Ovary (tissue), 9 donors: ENCODE results near the gene PRRG2. TPM values are rescaled to one million over a fixed set of nuclear protein-coding genes. Genes with fewer than 3 reads are reported as not detected.

Experiments used
- DNase-seq, 5 donors: peaks; one replicate each; pipeline ENCODE4 v3.0.0-alpha.2; 2019 to 2020
- H3K27ac ChIP-seq, 2 donors: fragments of 200-600 bp; one replicate each; pipeline versions ENCODE4 v1.5.1 to v1.8.0; 2019 to 2022
- H3K27me3 ChIP-seq: fragments of 200-600 bp; one replicate; pipeline ENCODE4 v1.8.0; 2022
- H3K36me3 ChIP-seq: fragments of 200-600 bp; sonication (generic); one replicate; pipeline ENCODE4 v1.5.1; 2019
- H3K4me1 ChIP-seq: one replicate; pipeline ENCODE4 v1.8.1; 2013; ENCODE audit warnings: mild to moderate bottlenecking, moderate library complexity; ENCODE audit not compliant: insufficient read depth
- H3K4me3 ChIP-seq: fragments of 200-600 bp; sonication (generic); one replicate; pipeline ENCODE4 v1.5.1; 2017
- H3K9me3 ChIP-seq, 2 donors: fragments of 200-600 bp in 1 of 2; sonication (generic) in 1 of 2; one replicate each; pipeline versions ENCODE4 v1.5.1 to v1.8.1; 2013 to 2019; ENCODE audit warnings: mild to moderate bottlenecking in 1 of 2, moderate library complexity in 1 of 2
- CTCF ChIP-seq, 3 donors: fragments of 450-650 bp in 2 of 3; fragments of 200-600 bp in 1 of 3; IDR thresholded peaks; one replicate each; pipeline versions ENCODE4 v1.5.1 to v1.8.0; 2016 to 2022; ENCODE audit warnings: antibody characterized with exemption in 3 of 3, mild to moderate bottlenecking in 1 of 3
- EP300 ChIP-seq: sonication (generic); formaldehyde crosslinking; IDR thresholded peaks from one replicate; pipeline ENCODE4 v1.6.1; 2017; ENCODE audit warnings: antibody characterized with exemption
- POLR2A ChIP-seq: fragments of 450-650 bp; IDR thresholded peaks from one replicate; pipeline ENCODE4 v1.6.1; 2017; ENCODE audit warnings: antibody characterized with exemption, mild to moderate bottlenecking, moderate library complexity
- WGBS, 3 donors: extraction: QIAGEN DNeasy Blood & Tissue Kit in 1 of 3; methylation state at CpG; one replicate each; pipeline versions ENCODE4 v1.1.5 to v1.1.7; 2013 to 2017; 5-methylcytosine and 5-hydroxymethylcytosine counted together
- intact Hi-C, 4 donors: fragments of 100-400 bp; cut with DNase I; formaldehyde crosslinking; loops; one replicate each; pipeline versions ENCODE4 v1.11.0 to v1.15.1; 2022 to 2023
- polyA plus RNA-seq, 2 donors: library from polyadenylated mRNA; stranded (reverse); fragments of 200-250 nt in 1 of 2; fragments of 350-450 nt in 1 of 2; fragmentation: Illumina TruSeq in 1 of 2; extraction: RNeasy Lipid Tissue Mini Kit (QIAGEN cat#74804) in 1 of 2; gene quantifications; one replicate each; pipeline ENCODE4 v1.2.3, GENCODE V29; 2013 to 2014
- total RNA-seq, 7 donors: library from RNA; depleted of rRNA in 2 of 7; stranded (reverse); fragments of >200 nt in 2 of 7; fragmentation: NEBNext Ultra II Directional in 3 of 7; extraction: Animal tissue kit (Norgen Biotek cat#: 25700) in 3 of 7; gene quantifications; one replicate each; pipeline versions ENCODE4 v1.1.0 to v1.2.4, GENCODE V29; 2016 to 2023
- donor health status: DM: no; HTN: no; CAD: no; lungs with moderate emphysema.
- donor health status: DM: no; HTN: no; CAD: no.
- donor health status: Bipolar disorder and iron deficiency.
- donor health status: DM: yes; HTN: yes; CAD: no.
- donor health status: DM: no; HTN: no; CAD: no.
- donor health status: DM: yes; HTN: yes; CAD: no.

The PRRG2 gene
- total and polyA plus RNA-seq, 9 donors = 0.65 to 4.0 (median 1.1) TPM; not detected in 3

GRCh38 chr19:49543032-49543431 lies 38.1 kb upstream of the PRRG2 start:
- no peaks in the 10 kb centered on the region for H3K4me1 ChIP-seq
- H3K4me3 ChIP-seq = no peak overlapping the region
- H3K27ac ChIP-seq = no peak overlapping the region
- DNase-seq = no peak
- intact Hi-C loops = loop anchor here in 1 of 4 donors (5.0 kb wide), 1 partner anchor 36 kb away; no protein-coding TSS in a partner anchor
- H3K27me3 ChIP-seq = no peaks in the 10 kb centered on the region
- TF ChIP-seq EP300 = no peak
- no peak for TF ChIP-seq POLR2A
- no peak for TF ChIP-seq CTCF (IDR thresholded peaks at IDR 0.05)
- H3K9me3 ChIP-seq = no peaks in the 10 kb centered on the region
- WGBS, 3 donors = 85 to 92% (median 89%) methylated on average over 11 to 14 of the region's 14 CpGs
- H3K36me3 ChIP-seq = no peaks in the 10 kb centered on the region

- no peak for TF ChIP-seq CTCF (IDR thresholded peaks at IDR 0.05)
- no peak for TF ChIP-seq POLR2A
- no peak for TF ChIP-seq EP300
- Histone ChIP-seq H3K27ac (no peak overlapping the region), H3K27me3 (no peaks in the 10 kb centered on the region), H3K36me3 (no peaks in the 10 kb centered on the region), H3K4me1 (no peaks in the 10 kb centered on the region), H3K4me3 (no peak overlapping the region), H3K9me3 (no peaks in the 10 kb centered on the region)
- intact Hi-C loops = loop anchor here in 1 of 4 donors (5.0 kb wide), 1 partner anchor 37 kb away; no protein-coding TSS in a partner anchor
- DNase-seq = no peak
- WGBS, 3 donors = 82 to 88% (median 86%) methylated on average over 5 of the region's 5 CpGs
Observed at GRCh38 chr19:49544154-49544553, 37.0 kb upstream of the PRRG2 start.

GRCh38 chr19:49546825-49547565 lies 34.1 kb upstream of the PRRG2 start:
- WGBS, 3 donors = 2 to 6% (median 4%) methylated on average over 9 of the region's 9 CpGs
- H3K4me3 ChIP-seq = no peak overlapping the region
- TF ChIP-seq EP300 = no peak
- peak; percentile 60 to 96 (median 90) for TF ChIP-seq CTCF (IDR thresholded peaks at IDR 0.05)
- H3K27ac ChIP-seq = no peak overlapping the region
- no peaks in the 10 kb centered on the region for H3K27me3 ChIP-seq
- H3K36me3 ChIP-seq = no peaks in the 10 kb centered on the region
- no peaks in the 10 kb centered on the region for H3K4me1 ChIP-seq
- intact Hi-C loops = loop anchor here in 1 of 4 donors (2.0 kb wide), 1 partner anchor 42 kb away; no protein-coding TSS in a partner anchor
- DNase-seq = peak in 4 of 5 donors; percentile 65 to 85 (median 74)
- H3K9me3 ChIP-seq = no peaks in the 10 kb centered on the region

- Histone ChIP-seq H3K4me1 (no peaks in the 10 kb centered on the region), H3K27ac (no peak overlapping the region), H3K36me3 (no peaks in the 10 kb centered on the region), H3K9me3 (no peaks in the 10 kb centered on the region), H3K4me3 (no peak overlapping the region), H3K27me3 (no peaks in the 10 kb centered on the region)
- 81 to 83% (median 82%) methylated on average over 13 of the region's 13 CpGs for WGBS, 3 donors
- intact Hi-C loops = no loop called here
- no peak for TF ChIP-seq EP300
- TF ChIP-seq CTCF (IDR thresholded peaks at IDR 0.05) = no peak
- no peak for TF ChIP-seq POLR2A
- no peak for DNase-seq
Observed at GRCh38 chr19:49549045-49549444, 32.1 kb upstream of the PRRG2 start.
